BLaER1 treated with 17β-estradiol and CSF1 and Interleukin-3, amounts not matched to agents 10 nM and 100 nM (cell line): ENCODE results near the gene MYO6.
A peak's percentile ranks its signal among the peaks of the same experiment; 100 is the strongest.

ENCODE experiments used
- H3K27ac ChIP-seq, 11 experiments: shearing (Covaris generic); formaldehyde crosslinking; 2 replicates each; pipeline ENCODE4 v1.8.1; 2022
- H3K27me3 ChIP-seq, 11 experiments: shearing (Covaris generic); formaldehyde crosslinking; 2 replicates each; pipeline ENCODE4 v1.8.1; 2022
- H3K36me3 ChIP-seq, 11 experiments: shearing (Covaris generic); formaldehyde crosslinking; 2 replicates each; pipeline ENCODE4 v1.8.1; 2022
- H3K4me1 ChIP-seq, 10 experiments: shearing (Covaris generic); formaldehyde crosslinking; 2 replicates each; pipeline ENCODE4 v1.8.1; 2022
- H3K4me2 ChIP-seq, 11 experiments: shearing (Covaris generic); formaldehyde crosslinking; 2 replicates each; pipeline ENCODE4 v1.8.1; 2022
- H3K4me3 ChIP-seq, 10 experiments: shearing (Covaris generic); formaldehyde crosslinking; 2 replicates each; pipeline ENCODE4 v1.8.1; 2022
- H3K9ac ChIP-seq, 11 experiments: shearing (Covaris generic); formaldehyde crosslinking; 2 replicates each; pipeline ENCODE4 v1.8.1; 2022
- H3K9me3 ChIP-seq, 11 experiments: shearing (Covaris generic); formaldehyde crosslinking; replicated peaks in 1 of 11; 2 replicates each; pipeline ENCODE4 v1.8.1; 2022
- H4K20me1 ChIP-seq, 11 experiments: shearing (Covaris generic); formaldehyde crosslinking; 2 replicates each; pipeline ENCODE4 v1.8.1; 2022
- Cebpa-rat ChIP-seq, 11 experiments: shearing (Covaris generic); IDR thresholded peaks; 2 replicates each; pipeline ENCODE4 v1.8.1; 2022

The MYO6 gene

GRCh38 chr6:75745404-75745803 lies 3.6 kb upstream of the MYO6 start:
- Histone ChIP-seq H3K27ac (no peak overlapping the region), H3K9ac (no peak overlapping the region), H3K36me3 (no peaks in the 10 kb centered on the region), H3K4me1 (peaks cover 16 to 26% (median 20%) of the 10 kb centered on the region in 10 experiments), H3K4me3 (no peak overlapping the region), H3K9me3 (no peaks in the 10 kb centered on the region), H4K20me1 (peaks cover 0 to 17% (median 12%) of the 10 kb centered on the region in 11 experiments; a peak in 14 of 22 replicates), H3K4me2 (no peak overlapping the region), H3K27me3 (peaks cover 36 to 61% (median 46%) of the 10 kb centered on the region in 11 experiments)
- TF ChIP-seq Cebpa-rat (IDR thresholded peaks at IDR 0.05): no peak

- H3K27ac ChIP-seq: no peak overlapping the region
- H4K20me1 ChIP-seq: peaks cover 0 to 17% (median 12%) of the 10 kb centered on the region in 11 experiments; a peak in 14 of 22 replicates
- no peak overlapping the region for H3K4me3 ChIP-seq
- no peaks in the 10 kb centered on the region for H3K9me3 ChIP-seq
- no peak overlapping the region for H3K9ac ChIP-seq
- peaks cover 16 to 26% (median 20%) of the 10 kb centered on the region in 10 experiments for H3K4me1 ChIP-seq
- H3K36me3 ChIP-seq: no peaks in the 10 kb centered on the region
- no peak for TF ChIP-seq Cebpa-rat (IDR thresholded peaks at IDR 0.05)
- peaks cover 43 to 69% (median 53%) of the 10 kb centered on the region in 11 experiments for H3K27me3 ChIP-seq
- H3K4me2 ChIP-seq: no peak overlapping the region
These were observed 2.8 kb upstream of the MYO6 start for GRCh38 chr6:75746221-75746620.

- Histone ChIP-seq H3K9ac (no peak overlapping the region), H3K36me3 (no peaks in the 10 kb centered on the region), H4K20me1 (peaks cover 0 to 17% (median 12%) of the 10 kb centered on the region in 11 experiments; a peak in 14 of 22 replicates), H3K27ac (no peak overlapping the region), H3K27me3 (peaks cover 43 to 80% (median 60%) of the 10 kb centered on the region in 11 experiments), H3K4me3 (0 out of 20 replicates have a peak overlapping the region, but pooled peaks of 1 of the 10 experiments have one; percentile 74), H3K9me3 (no peaks in the 10 kb centered on the region), H3K4me2 (peak overlapping the region in 5 of 11 experiments; percentile 97 to 100 (median 99); a peak in 7 of 22 replicates), H3K4me1 (peaks cover 16 to 26% (median 20%) of the 10 kb centered on the region in 10 experiments)
- no peak for TF ChIP-seq Cebpa-rat (IDR thresholded peaks at IDR 0.05)
These were observed 1.7 kb upstream of the MYO6 start for GRCh38 chr6:75747152-75747992.

- Histone ChIP-seq H3K4me3 (peak overlapping the region; percentile 64 to 79 (median 70)), H3K4me2 (peak overlapping the region; percentile 96 to 100 (median 99)), H3K4me1 (peaks cover 16 to 26% (median 20%) of the 10 kb centered on the region in 10 experiments), H3K27ac (no peak overlapping the region), H3K9ac (peak overlapping the region; percentile 46 to 72 (median 63); a peak in 19 of 22 replicates), H3K27me3 (peaks cover 43 to 83% (median 62%) of the 10 kb centered on the region in 11 experiments), H3K36me3 (no peaks in the 10 kb centered on the region), H3K9me3 (no peaks in the 10 kb centered on the region), H4K20me1 (peaks cover 0 to 17% (median 12%) of the 10 kb centered on the region in 11 experiments; a peak in 14 of 22 replicates)
- TF ChIP-seq Cebpa-rat (IDR thresholded peaks at IDR 0.05): no peak
These were observed 866 bp upstream of the MYO6 start for GRCh38 chr6:75748003-75748742.

- Histone ChIP-seq H3K27ac (no peak overlapping the region), H3K9me3 (no peaks in the 10 kb centered on the region), H3K9ac (no peak overlapping the region), H3K4me3 (no peak overlapping the region), H3K27me3 (peaks cover 43 to 61% (median 56%) of the 10 kb centered on the region in 11 experiments), H3K4me2 (no peak overlapping the region), H3K4me1 (peaks cover 16 to 26% (median 20%) of the 10 kb centered on the region in 10 experiments), H4K20me1 (peaks cover 0 to 17% (median 12%) of the 10 kb centered on the region in 11 experiments; a peak in 14 of 22 replicates), H3K36me3 (no peaks in the 10 kb centered on the region)
- TF ChIP-seq Cebpa-rat (IDR thresholded peaks at IDR 0.05): no peak
These were observed 2.4 kb downstream of the MYO6 start for GRCh38 chr6:75751443-75751842.

GRCh38 chr6:75752365-75752764 lies 3.3 kb downstream of the MYO6 start:
- Histone ChIP-seq H3K27ac (no peak overlapping the region), H3K4me1 (peaks cover 16 to 23% (median 20%) of the 10 kb centered on the region in 10 experiments), H3K9ac (no peak overlapping the region), H3K4me3 (no peak overlapping the region), H3K36me3 (no peaks in the 10 kb centered on the region), H4K20me1 (peaks cover 0 to 17% (median 12%) of the 10 kb centered on the region in 11 experiments; a peak in 14 of 22 replicates), H3K27me3 (peaks cover 38 to 52% (median 49%) of the 10 kb centered on the region in 11 experiments), H3K4me2 (no peak overlapping the region), H3K9me3 (no peaks in the 10 kb centered on the region)
- no peak for TF ChIP-seq Cebpa-rat (IDR thresholded peaks at IDR 0.05)

GRCh38 chr6:75755704-75756103 lies 6.7 kb downstream of the MYO6 start:
- no peak for TF ChIP-seq Cebpa-rat (IDR thresholded peaks at IDR 0.05)
- H3K4me1 ChIP-seq: peaks cover 0 to 12% (median 10%) of the 10 kb centered on the region in 10 experiments; a peak in 14 of 20 replicates
- no peak overlapping the region for H3K4me3 ChIP-seq
- H3K9me3 ChIP-seq: no peaks in the 10 kb centered on the region
- H3K9ac ChIP-seq: no peak overlapping the region
- no peak overlapping the region for H3K4me2 ChIP-seq
- H3K27me3 ChIP-seq: peaks cover 5 to 19% (median 16%) of the 10 kb centered on the region in 11 experiments
- no peaks in the 10 kb centered on the region for H4K20me1 ChIP-seq
- no peaks in the 10 kb centered on the region for H3K36me3 ChIP-seq
- no peak overlapping the region for H3K27ac ChIP-seq

GRCh38 chr6:75757295-75757694 lies 8.3 kb downstream of the MYO6 start:
- no peaks in the 10 kb centered on the region for H3K36me3 ChIP-seq
- H4K20me1 ChIP-seq: no peaks in the 10 kb centered on the region
- H3K9me3 ChIP-seq: no peaks in the 10 kb centered on the region
- H3K27me3 ChIP-seq: peaks cover 0 to 4% (median 2%) of the 10 kb centered on the region in 11 experiments; a peak in 7 of 22 replicates
- H3K4me1 ChIP-seq: peaks cover 0 to 12% (median 10%) of the 10 kb centered on the region in 10 experiments; a peak in 14 of 20 replicates
- H3K4me3 ChIP-seq: no peak overlapping the region
- no peak overlapping the region for H3K27ac ChIP-seq
- H3K9ac ChIP-seq: no peak overlapping the region
- H3K4me2 ChIP-seq: no peak overlapping the region
- no peak for TF ChIP-seq Cebpa-rat (IDR thresholded peaks at IDR 0.05)

- H3K9ac ChIP-seq: no peak overlapping the region
- H3K4me1 ChIP-seq: peaks cover 0 to 12% (median 10%) of the 10 kb centered on the region in 10 experiments; a peak in 14 of 20 replicates
- no peak overlapping the region for H3K4me2 ChIP-seq
- no peaks in the 10 kb centered on the region for H3K9me3 ChIP-seq
- no peak overlapping the region for H3K4me3 ChIP-seq
- TF ChIP-seq Cebpa-rat (IDR thresholded peaks at IDR 0.05): no peak
- H3K27me3 ChIP-seq: no peaks in the 10 kb centered on the region
- H4K20me1 ChIP-seq: no peaks in the 10 kb centered on the region
- H3K36me3 ChIP-seq: no peaks in the 10 kb centered on the region
- no peak overlapping the region for H3K27ac ChIP-seq
These were observed 9.0 kb downstream of the MYO6 start for GRCh38 chr6:75758061-75758460.
